AG09319 (cell line): ENCODE data around the gene TBATA.

ENCODE experiments used
- DNase-seq: peaks from one replicate; pipeline ENCODE4 v3.0.0-alpha.2; 2010; ENCODE audit warnings: low read depth; ENCODE audit errors: extremely low read depth
- CTCF ChIP-seq: IDR thresholded peaks from 2 replicates; pipeline ENCODE4 v1.5.1; 2011; ENCODE audit warnings: low read depth, mild to moderate bottlenecking, inconsistent platforms, low read length, moderate library complexity

Gene TBATA

GRCh38 chr10:70815504-70816219 lies 30.5 kb upstream of the TBATA start, which contains the start of gene SGPL1:
SGPL1 (plus strand) TSS chr10:70815948; CDS start chr10:70816854, 906 bp downstream.
- DNase-seq: peak; percentile 53
- peak; percentile 80 for TF ChIP-seq CTCF

GRCh38 chr10:70814126-70814525 lies 28.9 kb upstream of the TBATA start:
- TF ChIP-seq CTCF: no peak
- DNase-seq: no peak

- DNase-seq: peak; percentile 70
- TF ChIP-seq CTCF: no peak
These were observed 27.6 kb upstream of the TBATA start for GRCh38 chr10:70812814-70813213.

GRCh38 chr10:70811881-70812280 lies 26.7 kb upstream of the TBATA start:
- TF ChIP-seq CTCF: no peak
- no peak for DNase-seq

GRCh38 chr10:70810967-70811366 lies 25.8 kb upstream of the TBATA start:
- TF ChIP-seq CTCF: no peak
- no peak for DNase-seq

- TF ChIP-seq CTCF: no peak
- DNase-seq: no peak
These were observed 24.5 kb upstream of the TBATA start for GRCh38 chr10:70809726-70810125.

GRCh38 chr10:70809011-70809611 lies 23.9 kb upstream of the TBATA start:
- no peak for DNase-seq
- TF ChIP-seq CTCF: no peak
